HG02981 (cell line): Measurements from ENCODE around the gene CYP26A1.

Experiments
- ATAC-seq: cut with Tn5 transposase; IDR thresholded peaks from one replicate; pipeline ENCODE4 v1.9.1; 2021; ENCODE audit warnings: mild to moderate bottlenecking, moderate library complexity; ENCODE audit not compliant: unreplicated experiment

Gene CYP26A1, protein sequence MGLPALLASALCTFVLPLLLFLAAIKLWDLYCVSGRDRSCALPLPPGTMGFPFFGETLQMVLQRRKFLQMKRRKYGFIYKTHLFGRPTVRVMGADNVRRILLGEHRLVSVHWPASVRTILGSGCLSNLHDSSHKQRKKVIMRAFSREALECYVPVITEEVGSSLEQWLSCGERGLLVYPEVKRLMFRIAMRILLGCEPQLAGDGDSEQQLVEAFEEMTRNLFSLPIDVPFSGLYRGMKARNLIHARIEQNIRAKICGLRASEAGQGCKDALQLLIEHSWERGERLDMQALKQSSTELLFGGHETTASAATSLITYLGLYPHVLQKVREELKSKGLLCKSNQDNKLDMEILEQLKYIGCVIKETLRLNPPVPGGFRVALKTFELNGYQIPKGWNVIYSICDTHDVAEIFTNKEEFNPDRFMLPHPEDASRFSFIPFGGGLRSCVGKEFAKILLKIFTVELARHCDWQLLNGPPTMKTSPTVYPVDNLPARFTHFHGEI

DNA sequence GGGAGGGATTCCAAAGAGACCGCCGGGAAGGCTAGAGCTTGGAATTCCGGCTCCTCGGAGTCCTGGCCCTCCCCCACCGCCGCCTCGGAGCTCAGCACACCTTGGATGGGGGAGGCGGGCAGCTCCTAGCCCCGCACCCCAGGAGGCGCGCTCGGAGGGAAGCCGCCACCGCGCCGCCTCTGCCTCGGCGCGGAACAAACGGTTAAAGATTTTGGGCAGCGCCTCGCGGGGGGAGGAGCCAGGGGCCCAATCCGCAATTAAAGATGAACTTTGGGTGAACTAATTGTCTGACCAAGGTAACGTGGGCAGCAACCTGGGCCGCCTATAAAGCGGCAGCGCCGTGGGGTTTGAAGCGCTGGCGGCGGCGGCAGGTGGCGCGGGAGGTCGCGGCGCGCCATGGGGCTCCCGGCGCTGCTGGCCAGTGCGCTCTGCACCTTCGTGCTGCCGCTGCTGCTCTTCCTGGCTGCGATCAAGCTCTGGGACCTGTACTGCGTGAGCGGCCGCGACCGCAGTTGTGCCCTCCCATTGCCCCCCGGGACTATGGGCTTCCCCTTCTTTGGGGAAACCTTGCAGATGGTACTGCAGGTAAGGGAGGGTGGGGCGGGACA, at the start of gene CYP26A1:
TSS of gene CYP26A1 (plus strand) at position 355 of the 608 bp plus-strand sequence. CDS start at position 397, 42 bp downstream.
- no peak for ATAC-seq

DNA sequence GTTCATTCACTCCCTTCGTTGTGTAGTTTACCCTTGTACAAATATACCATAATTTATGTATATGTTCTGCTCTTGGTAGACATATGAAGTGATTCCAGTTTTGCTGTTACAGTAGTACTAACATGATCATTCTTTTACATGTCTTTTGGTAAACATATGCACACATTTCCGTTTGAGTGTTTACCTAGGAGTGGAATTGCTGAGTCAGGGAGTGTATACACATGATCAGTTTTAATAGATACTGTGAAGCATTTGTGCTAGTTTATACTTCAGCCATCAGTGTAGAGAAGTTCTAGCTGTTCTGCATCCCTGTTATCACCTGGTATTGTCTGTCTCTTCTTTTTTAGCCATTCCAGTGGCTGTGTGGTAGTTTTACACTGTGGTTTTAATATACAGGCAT, 47.6 kb upstream of the CYP26A1 start:
- no peak for ATAC-seq

DNA sequence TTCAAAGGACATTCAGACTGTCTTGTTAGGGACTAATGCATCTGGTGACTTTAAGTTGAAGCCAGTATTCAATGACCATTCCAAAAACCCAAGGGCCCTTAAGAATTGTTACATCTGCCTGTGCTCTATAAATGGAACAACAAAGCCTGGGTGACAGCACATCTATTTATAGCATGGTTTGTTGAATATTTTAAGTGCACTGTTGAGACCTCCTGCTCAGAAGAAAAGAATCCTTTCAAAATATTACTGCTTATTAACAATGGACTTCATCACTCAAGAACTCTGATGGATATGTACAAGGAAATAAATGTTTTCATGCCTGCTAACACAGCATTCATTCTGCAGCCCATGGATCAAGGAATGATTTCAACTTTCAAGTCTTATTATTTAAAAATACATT, 46.2 kb upstream of the CYP26A1 start:
- ATAC-seq: no peak

DNA sequence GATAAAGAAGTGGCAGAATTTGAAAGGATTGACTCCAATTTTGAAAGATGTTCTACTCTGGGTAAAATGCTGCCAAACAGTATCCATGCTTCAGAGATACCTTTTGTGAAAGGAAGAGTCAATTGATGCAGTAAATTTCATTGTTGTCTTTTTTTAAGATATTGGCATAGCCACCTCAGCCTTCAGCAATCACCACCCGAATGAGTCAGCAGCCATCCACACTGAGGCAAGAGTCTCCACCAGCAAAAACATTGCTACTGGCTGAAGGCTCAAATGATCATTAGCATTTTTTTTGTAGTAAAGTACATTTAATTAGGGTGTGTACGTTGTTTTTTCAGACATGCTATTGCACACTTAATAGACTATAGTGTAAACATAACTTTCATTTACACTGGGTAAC, 44.8 kb upstream of the CYP26A1 start:
- no peak for ATAC-seq

DNA sequence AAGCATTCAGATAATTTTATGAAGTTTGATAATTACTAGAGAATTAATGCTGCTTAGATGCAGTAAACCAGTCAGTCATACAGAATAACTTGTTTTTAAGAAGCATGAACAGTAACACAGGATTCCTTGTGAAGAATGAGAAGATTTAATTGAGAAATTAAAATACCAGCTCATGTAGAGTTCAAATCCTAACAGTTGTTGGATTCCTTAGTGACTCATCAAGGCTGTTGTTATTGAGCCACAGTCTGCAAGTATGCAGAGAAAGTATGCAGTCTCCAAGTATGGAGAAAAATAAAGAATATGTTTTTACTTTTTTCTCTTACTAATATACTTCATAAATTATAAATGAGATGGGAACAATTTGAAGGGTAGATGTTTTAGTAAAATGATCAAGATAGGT, 43.3 kb upstream of the CYP26A1 start:
- ATAC-seq: no peak

DNA sequence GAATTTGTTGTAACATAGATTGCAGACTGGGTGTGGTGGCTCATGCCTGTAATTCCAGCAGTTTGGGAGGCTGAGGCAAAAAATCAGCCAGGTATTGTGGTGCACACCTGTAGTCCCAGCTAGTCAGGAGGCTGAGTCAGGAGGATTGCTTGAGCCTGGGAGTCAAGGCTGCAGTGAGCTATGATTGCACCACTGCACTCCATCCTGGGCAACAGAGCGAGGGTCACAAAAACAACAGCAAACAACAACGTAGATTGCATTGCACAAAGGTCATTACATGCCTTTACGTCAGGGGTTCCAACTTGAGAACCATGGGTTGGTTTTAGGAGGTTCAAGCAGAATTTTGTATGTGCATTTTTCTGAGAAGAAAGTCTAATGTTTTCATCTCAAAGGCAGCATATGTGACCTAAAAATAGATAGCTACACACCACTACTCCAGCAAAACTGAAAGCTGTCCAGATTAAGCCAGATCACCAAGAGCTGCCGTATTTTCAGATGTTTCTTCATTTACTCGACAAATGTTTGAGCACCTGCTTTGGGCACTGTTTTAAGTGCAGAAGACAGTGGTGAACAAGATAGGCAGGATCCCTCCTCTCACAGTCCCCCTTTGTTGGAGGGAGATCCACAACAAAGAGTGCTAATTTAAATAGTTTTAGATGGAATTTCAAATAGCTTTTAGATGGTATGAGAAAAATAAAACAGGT, 41.4 kb upstream of the CYP26A1 start:
- no peak for ATAC-seq

DNA sequence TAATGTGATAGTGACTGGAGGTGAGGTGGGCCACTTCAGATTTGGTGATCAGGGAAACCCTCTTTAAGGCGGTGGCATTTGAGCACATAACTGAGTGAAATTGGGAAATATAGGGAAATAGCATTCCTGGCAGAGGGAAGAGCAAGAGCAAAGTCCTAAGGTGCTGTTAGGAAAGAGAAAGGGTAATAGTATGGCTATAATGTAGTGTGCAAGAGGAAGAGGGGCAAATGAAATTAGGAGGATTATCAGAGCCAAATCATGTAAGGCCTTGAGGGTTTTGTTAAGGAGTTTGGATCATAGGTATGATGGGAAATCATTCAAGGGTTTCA, 40.9 kb upstream of the CYP26A1 start:
- ATAC-seq: no peak

DNA sequence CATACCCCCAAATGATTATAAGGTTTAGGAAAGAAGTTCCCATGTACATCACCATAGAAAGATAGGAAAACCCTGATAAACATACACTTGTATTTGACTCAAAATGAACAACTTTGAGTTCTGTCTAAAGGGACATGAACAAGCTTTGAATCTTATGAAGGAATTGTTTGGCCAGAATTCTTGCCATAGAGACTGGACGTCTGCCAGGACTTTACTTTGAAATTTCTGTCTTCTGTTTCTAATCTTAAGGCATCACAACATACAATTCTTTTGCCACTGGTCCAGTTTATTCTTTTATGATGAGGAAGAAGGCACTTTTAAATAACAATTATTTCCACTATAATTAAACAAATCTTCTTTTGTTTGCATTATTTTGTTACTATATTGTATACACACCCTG, 39.3 kb upstream of the CYP26A1 start:
- ATAC-seq: no peak

DNA sequence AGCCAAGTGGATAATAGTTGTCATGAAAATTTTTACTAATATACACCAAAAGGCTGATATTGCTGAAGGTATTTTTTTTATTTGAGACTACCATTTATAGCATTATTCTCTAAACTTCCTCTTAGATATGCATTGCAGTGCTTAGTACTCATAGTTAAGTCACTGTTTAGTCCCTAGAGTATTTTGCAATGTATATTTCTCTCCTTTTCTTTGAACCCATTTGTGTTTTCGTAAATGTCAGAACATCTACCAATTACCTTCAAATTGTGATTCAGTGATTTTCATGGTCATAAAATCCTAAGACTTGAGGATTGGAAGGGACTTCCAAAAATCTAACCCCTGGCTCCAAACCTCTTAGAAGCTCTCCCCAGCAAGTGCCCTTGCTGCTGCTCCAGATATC, 34.6 kb upstream of the CYP26A1 start:
- no peak for ATAC-seq

DNA sequence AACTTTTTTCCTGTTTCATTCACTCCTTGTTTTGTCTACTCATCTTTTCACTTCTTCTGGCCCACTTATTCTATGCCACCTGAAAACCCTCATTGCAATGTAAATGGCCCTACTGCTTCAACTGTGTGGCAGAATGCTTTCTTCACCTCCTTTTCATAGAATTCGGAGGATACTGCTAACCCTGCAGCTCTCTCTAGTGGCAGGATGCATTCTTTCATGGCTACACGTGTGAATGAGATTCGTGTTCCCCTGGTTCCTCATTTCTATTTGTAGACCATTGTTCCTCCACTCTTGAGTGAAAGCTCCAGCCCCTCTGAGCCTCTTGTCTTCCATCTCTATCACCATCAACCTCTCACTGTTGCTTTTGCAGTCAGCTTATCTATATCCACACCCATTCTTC, 34.0 kb upstream of the CYP26A1 start:
- no peak for ATAC-seq

DNA sequence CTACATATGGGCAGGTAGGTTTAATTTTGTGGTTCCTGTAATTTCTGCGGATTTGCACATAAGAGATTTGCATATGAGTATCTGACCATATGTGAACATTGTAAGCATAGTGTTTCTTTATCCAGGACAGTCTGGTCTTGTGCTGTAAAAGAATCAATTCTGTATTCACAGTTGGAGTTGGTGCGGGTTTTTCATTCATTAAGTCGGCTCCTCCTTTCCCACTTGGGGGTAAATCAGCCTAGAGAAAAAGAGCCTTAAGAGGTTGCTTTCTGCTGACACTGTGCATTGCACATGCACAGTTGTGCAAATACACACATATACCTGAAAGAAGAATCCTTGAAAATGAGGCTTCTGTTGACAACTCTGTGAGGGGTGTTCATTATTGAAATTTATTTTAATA, 19.2 kb upstream of the CYP26A1 start:
- ATAC-seq: no peak

DNA sequence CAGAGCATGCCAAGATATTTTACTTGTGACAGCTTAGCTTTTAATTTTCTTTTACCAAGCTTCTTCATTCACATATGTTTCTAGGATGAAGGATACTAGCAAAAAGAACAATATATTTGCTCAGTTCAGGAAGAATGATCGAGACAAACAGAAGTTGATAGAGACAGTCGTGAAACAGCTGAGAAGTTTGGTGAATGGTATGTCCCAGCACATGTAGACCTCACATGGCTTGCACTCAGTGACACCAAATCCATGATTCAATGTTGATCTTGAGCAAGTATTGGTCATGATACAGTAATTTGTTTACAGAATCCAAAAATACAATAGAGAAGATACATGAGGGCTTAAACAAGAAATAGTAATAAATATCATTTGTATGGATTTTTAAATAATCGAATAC, 15.6 kb upstream of the CYP26A1 start:
- no peak for ATAC-seq

DNA sequence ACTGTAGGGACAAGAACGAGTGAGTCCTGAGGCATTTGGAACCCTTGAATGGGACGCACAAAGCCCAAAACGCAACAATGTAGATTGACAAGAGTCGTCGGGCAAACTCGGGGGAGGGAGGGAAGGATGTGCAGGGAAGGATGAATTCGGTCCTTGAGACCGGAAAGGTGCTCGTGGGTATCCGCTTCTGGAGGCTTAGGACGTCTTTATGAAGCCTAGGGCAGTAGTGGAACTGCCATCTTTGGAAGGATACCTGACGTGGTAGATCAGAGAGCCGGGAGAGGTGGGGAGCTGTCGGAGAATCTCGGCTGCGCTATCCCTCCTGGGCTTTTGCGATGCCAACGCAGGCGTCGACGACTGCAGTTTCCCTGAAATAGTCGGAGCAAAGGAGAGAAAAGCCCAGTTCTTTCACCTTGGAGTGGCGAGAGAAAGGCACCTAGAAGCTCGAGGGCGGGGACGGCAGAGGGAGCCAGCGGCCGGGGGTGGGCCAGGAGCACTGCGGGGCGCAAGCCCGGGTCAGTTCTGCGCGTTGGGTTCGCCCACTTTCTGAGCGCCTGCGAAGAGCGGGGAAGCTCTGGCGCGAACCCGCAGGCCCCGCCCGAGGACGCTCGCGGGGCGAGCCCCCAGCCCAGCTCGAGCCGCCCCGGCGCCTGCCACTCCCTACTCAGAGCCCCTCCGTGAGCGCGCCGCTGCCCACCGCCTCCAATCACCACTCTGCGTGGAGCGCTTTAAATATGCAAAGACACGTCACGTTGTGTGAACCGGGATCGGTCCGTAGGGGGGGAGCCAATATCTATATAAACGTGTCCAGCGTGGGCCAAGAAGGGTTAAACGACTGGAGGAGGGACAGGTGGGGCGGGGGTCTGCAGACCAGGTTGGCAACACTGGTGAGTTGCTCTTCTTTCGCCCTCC, 13.5 kb upstream of the CYP26A1 start, which contains the start of gene CYP26C1:
TSS of gene CYP26C1 (plus strand) at position 824 of the 912 bp plus-strand sequence. CDS start 466 bp downstream, outside the sequence.
- ATAC-seq: no peak

DNA sequence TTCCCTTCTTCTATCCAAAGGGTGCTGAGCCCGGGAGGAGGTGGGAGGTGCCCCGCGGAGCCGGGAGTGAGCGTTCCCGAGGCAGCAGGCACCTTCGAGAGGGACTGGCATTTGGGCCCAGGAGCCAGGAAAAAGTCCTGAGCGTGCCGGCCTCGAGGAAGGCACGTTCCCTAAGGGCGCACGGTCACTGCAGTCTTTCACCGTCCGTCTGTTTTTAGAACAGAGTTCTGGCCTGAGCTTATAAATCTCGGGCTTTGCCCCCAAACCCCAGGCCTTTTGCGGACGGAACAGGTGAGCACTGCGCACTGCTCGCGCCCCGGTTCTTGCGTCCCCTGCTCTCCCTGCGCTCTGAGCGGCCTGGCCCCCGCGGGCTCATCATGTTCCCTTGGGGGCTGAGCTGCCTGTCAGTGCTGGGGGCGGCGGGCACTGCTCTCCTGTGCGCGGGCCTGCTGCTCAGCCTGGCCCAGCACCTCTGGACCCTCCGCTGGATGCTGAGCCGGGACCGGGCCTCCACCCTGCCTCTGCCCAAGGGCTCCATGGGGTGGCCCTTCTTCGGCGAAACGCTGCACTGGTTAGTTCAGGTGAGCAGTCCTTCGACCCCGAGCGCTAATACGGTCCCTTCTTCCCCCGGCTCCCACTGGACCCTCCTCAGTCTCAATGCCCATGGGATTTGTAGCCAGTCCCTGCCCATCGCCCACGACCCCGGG, 12.7 kb upstream of the CYP26A1 start:
- no peak for ATAC-seq

DNA sequence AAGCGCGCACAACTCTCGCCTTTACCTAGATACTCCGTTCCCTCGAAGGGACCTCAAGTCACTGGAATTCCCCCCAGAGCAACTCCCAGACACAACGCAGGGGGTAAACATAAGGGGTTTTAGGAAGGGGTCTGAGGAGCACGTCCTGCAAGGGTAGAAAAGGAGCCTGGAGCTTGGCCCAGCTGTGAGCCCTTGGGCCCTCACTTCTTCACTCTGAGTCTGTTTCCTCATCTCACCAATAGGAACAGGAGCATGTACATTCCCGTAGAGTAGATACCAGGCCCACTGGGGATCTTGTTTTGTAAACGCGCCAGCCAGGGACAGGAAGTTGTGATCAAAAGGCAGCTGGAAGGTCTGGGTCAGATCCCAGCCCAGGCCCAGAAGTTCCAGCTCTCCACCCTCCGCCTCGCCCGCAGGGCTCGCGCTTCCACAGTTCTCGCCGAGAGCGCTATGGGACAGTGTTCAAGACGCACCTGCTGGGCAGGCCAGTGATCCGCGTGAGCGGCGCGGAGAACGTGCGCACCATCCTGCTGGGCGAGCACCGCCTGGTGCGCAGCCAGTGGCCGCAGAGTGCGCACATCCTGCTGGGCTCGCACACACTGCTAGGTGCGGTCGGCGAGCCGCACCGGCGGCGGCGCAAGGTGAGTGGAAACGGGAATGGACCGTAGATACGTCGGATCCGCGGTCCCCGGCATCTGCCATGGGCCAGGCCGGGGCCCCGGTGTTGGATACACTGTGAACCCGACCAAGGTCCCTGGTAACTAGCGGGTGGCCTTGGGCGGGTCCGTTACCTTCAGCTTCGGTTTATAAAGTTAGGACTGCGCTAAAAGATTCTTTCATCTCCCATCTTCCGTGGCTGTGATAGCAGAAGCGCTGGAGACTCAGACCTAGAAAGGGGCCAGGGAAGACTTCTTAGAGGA, 11.8 kb upstream of the CYP26A1 start:
- no peak for ATAC-seq

DNA sequence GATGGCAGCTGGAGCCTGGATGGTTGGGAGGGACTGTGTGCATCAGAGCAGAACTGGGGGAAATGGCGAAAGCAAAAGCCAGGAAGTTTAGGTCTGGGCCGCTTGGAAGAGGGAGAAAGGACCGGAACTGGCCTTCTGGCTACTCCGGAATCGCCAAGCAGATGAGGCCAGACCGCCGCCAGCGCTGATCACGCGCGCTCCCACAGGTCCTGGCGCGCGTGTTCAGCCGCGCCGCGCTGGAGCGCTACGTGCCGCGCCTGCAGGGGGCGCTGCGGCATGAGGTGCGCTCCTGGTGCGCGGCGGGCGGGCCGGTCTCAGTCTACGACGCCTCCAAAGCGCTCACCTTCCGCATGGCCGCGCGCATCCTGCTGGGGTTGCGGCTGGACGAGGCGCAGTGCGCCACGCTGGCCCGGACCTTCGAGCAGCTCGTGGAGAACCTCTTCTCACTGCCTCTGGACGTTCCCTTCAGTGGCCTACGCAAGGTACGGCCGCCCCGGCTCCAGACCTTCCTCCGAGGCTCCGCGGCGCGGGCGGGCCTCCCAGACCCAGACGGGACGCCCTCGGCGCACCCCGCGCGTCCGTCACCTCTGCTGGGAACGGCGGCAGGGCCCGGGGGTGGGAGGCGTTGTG, 11.1 kb upstream of the CYP26A1 start:
- ATAC-seq: no peak

DNA sequence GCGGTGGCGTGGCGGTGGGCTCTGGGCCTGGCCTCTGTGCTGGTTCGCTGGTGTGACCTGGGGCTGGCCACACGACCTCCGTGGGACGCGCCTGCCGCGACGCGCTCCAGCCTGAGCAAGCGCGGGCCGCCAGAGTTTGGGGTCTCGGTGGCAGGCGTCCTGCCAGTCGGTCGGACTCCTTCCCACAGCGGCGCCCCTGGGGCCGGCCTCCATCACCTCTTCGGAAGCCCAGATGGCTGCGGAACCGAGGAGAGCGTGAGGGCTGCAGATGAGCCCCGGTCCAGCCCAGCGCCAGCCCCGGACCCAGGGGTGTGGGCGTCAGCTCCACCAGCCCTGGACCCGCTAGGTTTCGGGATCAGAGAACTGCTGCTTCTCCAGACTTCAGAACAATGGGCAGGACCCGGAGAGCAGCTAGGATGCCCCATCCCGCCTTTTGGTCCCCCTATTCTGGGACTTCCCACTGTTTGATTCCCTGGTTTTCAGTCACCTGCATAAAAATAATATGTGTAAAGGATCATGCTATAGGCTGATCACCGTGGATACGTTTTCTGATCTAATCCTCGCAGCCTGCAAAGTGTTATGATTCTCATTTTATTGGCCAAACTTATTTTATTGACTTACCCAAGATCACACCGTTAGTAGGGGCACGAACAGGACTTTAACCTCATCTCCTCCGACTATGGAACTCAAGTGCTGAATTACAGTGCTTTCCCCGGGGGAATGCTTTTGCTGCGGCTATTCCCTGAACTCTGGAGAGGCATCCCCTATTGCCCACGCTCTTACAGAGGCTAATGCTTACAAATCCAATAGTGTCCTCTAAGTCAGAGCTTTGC, 10.3 kb upstream of the CYP26A1 start:
- no peak for ATAC-seq
